Activated T-helper 1 cell treated with Interleukin-2 at 50 U/mL for 16 hours (primary cell): ENCODE results near the gene PPP1R15B.

Experiments
- DNase-seq: peaks from one replicate; pipeline ENCODE4 v3.0.0-alpha.2; 2020; ENCODE audit warnings: low read depth

PPP1R15B gene

DNA sequence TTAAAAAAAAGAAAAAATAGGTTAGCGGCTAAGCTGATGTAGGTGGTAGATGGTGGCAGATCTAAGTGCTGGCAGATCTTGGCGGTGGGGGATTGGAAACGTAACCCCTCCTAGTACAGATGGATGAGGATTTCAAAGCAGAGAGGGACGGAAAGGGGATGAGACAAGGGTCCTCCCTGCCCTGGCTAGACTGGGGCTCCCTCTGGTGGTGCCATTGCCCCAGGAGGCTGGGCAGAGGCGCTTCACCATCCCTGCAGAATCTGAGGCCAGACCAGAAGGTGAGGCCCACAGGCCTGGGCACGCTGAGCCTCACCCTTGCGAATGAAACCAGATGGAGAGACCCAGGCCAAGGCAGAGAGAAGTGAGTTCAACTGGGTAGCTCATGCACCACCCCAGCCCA is 44.9 kb downstream of the PPP1R15B start:
- DNase-seq, result no peak

- peak; percentile 54 for DNase-seq
These were observed 48.1 kb downstream of the PPP1R15B start for GRCh38 chr1:204363335-204364114.

DNA sequence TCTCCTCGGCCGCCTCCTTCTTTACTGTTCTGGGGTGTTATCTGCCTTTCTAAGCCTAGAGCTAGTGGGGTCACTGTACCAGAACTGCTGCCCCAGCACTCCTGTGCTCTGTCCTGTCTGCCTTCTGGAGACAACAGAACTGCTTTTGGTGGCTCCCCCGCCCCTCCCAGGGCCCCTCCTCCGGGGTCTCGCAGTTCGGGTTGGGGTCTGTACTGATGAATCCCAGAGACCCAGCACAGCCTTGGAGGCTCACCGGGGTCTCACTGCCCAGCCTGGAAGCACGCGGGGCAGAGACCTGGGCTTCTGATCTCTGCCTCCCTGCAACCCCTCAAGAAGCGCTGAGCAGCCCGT is 48.7 kb downstream of the PPP1R15B start:
- no peak for DNase-seq

DNA sequence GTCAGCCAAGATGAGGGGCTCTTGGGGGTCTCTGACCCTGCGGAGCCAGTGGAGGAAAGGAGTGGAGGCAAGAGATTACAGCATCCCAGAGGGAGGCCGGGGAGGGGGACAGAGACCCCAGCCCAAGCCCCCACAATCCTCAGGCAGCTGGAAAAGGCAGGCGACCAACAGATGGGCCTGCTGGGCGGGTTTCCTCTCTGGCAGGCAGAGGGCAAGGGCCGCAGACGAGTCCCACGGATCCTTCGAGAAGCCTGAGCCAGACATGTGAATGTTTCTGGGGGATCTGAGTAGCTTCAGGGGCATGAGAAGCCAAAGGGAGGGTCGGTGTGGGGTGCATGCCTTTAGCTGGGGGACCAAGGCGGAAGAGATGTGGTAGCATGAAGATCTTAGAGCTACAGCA is 49.8 kb downstream of the PPP1R15B start:
- DNase-seq, result no peak

DNA sequence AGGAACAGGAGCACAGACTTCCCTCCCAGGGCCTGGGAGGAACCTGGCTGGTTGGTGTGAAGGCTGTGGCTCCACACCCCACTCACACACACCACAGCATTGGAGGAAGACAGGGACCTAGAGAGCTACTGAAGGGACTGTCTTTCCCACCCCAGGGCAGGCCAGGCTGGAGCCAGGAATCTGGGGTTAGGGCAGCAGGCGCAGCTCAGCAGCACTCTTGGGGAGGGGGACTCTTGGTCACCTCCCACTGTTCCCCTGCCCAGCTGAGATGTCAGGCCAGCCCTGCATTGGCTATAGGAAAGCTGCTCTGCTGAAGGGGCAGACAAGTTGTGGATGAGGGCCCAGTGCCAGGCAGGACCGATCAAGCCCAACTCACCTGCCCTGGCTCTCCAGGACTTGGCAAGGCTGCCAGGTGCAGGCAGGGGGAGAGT is 50.3 kb downstream of the PPP1R15B start:
- no peak for DNase-seq

- no peak for DNase-seq
These were observed 51.3 kb downstream of the PPP1R15B start for GRCh38 chr1:204360314-204360713.

GRCh38 chr1:204359474-204360255 is 52.0 kb downstream of the PPP1R15B start, which contains the start of gene PLEKHA6:
Gene PLEKHA6 (minus strand): TSS chr1:204359929. CDS start chr1:204273727, 86,202 bp downstream.
- DNase-seq, result no peak

DNA sequence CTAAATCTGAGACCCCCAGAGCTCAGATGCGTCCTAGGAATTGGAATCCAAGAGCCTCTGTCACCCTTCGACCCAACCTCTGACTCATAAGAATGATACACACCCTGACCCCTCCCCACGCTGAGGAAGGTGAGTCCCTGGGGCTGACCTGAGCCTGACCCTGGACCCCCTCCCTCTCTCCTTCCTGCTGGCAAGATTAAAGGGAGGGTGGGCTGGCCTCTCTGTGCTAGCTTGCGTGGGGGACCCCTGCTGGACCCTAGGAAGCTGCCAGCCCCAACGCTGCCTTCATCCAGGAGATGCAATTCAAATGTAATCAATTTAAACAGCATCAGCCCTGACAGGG is 52.5 kb downstream of the PPP1R15B start:
- no peak for DNase-seq

DNA sequence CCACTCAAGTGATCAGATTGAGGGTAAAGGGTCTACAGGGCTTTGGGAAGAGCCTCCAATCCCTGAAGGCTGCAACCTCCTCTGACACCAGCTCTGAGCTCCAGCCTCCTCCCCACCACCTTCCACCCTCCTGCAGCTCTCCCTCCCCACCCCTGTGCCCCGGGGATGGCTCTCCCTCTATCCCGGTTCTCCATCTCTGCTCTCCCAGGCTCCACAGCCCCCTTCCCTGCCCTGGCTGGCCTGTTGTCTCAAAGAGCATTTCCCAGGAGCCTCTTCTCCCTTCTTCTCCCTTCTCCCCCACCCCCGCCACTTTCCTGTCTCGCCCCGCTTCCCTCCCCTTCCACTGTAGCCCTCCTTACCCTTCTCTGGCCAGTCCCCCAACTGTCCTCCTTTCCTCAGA is 53.0 kb downstream of the PPP1R15B start:
- no peak for DNase-seq

DNA sequence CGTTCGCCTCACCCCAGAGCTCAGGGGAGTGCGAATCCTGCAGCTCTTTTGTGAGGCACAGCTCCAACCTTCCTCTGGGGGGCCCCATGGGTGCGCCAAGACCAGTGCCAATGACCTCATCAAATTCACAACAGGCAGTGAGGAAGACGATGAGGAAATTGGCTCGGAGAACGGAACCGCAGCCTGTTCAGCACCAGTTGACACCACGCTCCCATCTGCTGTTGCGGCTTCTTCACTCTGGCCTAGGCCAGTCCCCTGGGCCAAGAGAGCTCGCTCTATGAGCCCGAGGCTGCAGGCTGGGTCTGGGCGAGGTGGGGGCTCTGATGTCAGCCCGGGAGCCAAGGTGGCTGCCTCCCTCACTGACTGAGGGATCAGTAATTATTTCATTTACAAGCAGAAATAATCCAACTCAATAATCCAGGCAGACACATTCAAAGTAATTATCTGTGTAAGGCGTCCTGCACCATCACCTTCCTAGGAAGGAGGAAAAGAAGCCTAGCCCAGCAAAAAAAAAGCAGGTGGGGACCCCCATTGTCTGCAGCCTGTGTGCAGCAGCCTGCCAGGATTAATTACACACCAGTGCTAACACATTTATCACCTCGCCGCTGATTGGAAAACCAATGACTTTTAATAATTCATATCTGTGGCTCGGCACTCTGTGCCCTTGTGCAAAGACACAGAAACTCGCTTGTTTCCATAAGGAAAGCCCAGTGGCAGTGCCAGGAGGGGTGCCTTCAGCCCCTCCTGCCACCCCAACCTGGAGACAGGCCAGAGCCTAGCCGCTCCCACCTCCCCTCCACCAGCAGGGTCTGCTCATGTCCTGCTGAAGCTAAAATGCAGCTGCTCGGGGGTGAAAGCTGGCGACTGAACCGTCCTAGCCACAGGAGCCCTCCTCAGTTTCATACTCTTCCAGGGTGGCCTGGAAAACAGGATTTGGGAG is 53.8 kb downstream of the PPP1R15B start:
- DNase-seq, result no peak

GRCh38 chr1:204356997-204357396 is 54.6 kb downstream of the PPP1R15B start:
- no peak for DNase-seq

DNA sequence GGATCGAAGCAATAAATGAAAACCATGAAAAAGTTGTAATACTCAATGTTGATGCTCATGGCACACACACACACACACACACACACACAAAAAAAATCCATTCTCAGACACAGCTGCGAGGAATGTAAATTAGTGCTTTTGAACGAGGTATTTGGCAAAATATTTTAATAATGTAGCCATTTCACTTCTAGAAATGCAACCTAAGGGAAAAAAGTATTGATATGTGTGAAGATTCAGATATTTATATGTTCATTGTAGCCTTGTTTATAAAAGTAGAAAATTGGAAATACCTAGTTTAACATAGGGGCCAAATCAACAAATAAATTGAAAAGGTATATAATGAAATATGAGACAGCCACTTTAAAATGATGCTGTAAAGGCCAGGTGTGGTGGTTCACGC is 55.7 kb downstream of the PPP1R15B start:
- no peak for DNase-seq

- no peak for DNase-seq
These were observed 57.0 kb downstream of the PPP1R15B start for GRCh38 chr1:204354579-204354978.
